GM18511 (cell line): ENCODE measurements around the gene SHB.
"Not testable (repeated sequence)": the region's sequence is repeated elsewhere in the genome, so short reads cannot be mapped to it uniquely, and the experiment has no call there.

Source experiments
- ATAC-seq: cut with Tn5 transposase; IDR thresholded peaks from one replicate; pipeline ENCODE4 v1.9.1; 2021; ENCODE audit warnings: mild to moderate bottlenecking, moderate library complexity; ENCODE audit not compliant: unreplicated experiment

SHB gene

GRCh38 chr9:38064842-38065368 lies 4.1 kb downstream of the SHB start:
- ATAC-seq, result no peak

GRCh38 chr9:38063363-38063707 lies 5.7 kb downstream of the SHB start:
- ATAC-seq, result no peak

- ATAC-seq, result no peak
Measured at GRCh38 chr9:38062498-38063362, 6.3 kb downstream of the SHB start.

GRCh38 chr9:38062106-38062497 lies 6.9 kb downstream of the SHB start:
- no peak for ATAC-seq

- peak; percentile 60 for ATAC-seq
Measured at GRCh38 chr9:38061326-38061977, 7.6 kb downstream of the SHB start.

- ATAC-seq, result no peak
Measured at GRCh38 chr9:38060681-38061080, 8.3 kb downstream of the SHB start.

GRCh38 chr9:38059233-38059936 lies 9.6 kb downstream of the SHB start:
- no peak for ATAC-seq

GRCh38 chr9:38058452-38059232 lies 10.4 kb downstream of the SHB start:
- no peak for ATAC-seq

GRCh38 chr9:38057416-38058195 lies 11.4 kb downstream of the SHB start:
- peak; percentile 43 for ATAC-seq

- no peak for ATAC-seq
Measured at GRCh38 chr9:38054653-38055052, 14.4 kb downstream of the SHB start.

- no peak for ATAC-seq
Measured at GRCh38 chr9:38053697-38054461, 15.1 kb downstream of the SHB start.

- ATAC-seq, result no peak
Measured at GRCh38 chr9:38051780-38052546, 17.1 kb downstream of the SHB start.

GRCh38 chr9:38048316-38048969 lies 20.6 kb downstream of the SHB start:
- ATAC-seq, result no peak

GRCh38 chr9:38047301-38048251 lies 21.5 kb downstream of the SHB start:
- peak; percentile 65 for ATAC-seq

GRCh38 chr9:38046661-38047300 lies 22.2 kb downstream of the SHB start:
- ATAC-seq, result no peak

GRCh38 chr9:38045939-38046338 lies 23.1 kb downstream of the SHB start:
- not testable (repeated sequence) for ATAC-seq
